Panc1 (cell line): ENCODE results near the gene TRAF3IP1. TPM values are rescaled to one million over a fixed set of nuclear protein-coding genes. Genes with fewer than 3 reads are reported as not detected.

Experiments used
- ATAC-seq: fragments of 200-7000 bp; cut with Tn5 transposase; 2 replicates; pipeline ENCODE4 v1.9.1; 2020; ENCODE audit warnings: mild to moderate bottlenecking, moderate library complexity
- BruUV-seq: library from RNA; stranded (reverse); fragments of 400-500 nt; replicated peaks from 2 replicates; lab custom pipeline; 2021; lab: Mats Ljungman, UMichigan
- CTCF ChIA-PET: fragments of 300-600 bp; sonication (Branson Sonifier 250); formaldehyde crosslinking; loops from one replicate; lab custom pipeline; 2022; ENCODE audit warnings: antibody characterized with exemption; lab: Charles Lee
- POLR2A ChIA-PET: fragments of 300-600 bp; sonication (Branson Sonifier 250); formaldehyde crosslinking; loops from one replicate; lab custom pipeline; 2022; ENCODE audit warnings: antibody characterized with exemption; lab: Charles Lee
- DNase-seq: peaks from one replicate; pipeline ENCODE4 v3.0.0-alpha.2; 2010; ENCODE audit warnings: low read depth, low spot score
- H3K27ac ChIP-seq: 2 replicates; pipeline ENCODE4 v1.5.1; 2011; ENCODE audit warnings: mild to moderate bottlenecking, low read length, inconsistent platforms
- H3K27me3 ChIP-seq: fragments of 200-500 bp; sonication (Bioruptor generic); 2 replicates; pipeline ENCODE4 v1.6.0; 2014; ENCODE audit warnings: low read length, inconsistent platforms; ENCODE audit not compliant: control insufficient read depth, insufficient read depth
- H3K36me3 ChIP-seq: fragments of 200-500 bp; sonication (Bioruptor generic); 2 replicates; pipeline ENCODE4 v1.5.1; 2014; ENCODE audit warnings: inconsistent platforms, mild to moderate bottlenecking, low read length, moderate library complexity; ENCODE audit not compliant: control insufficient read depth, insufficient read depth
- H3K4me1 ChIP-seq: 2 replicates; pipeline ENCODE4 v1.5.1; 2011; ENCODE audit warnings: inconsistent platforms, mild to moderate bottlenecking, low read length, moderate library complexity; ENCODE audit not compliant: control insufficient read depth, insufficient read depth
- H3K4me3 ChIP-seq, 2 experiments: 2 replicates each; pipeline ENCODE4 v1.5.1; 2011 to 2012; ENCODE audit warnings: low read depth in 2 of 2, low read length in 2 of 2, mild to moderate bottlenecking in 2 of 2, inconsistent platforms in 1 of 2, moderate library complexity in 1 of 2
- H3K9me3 ChIP-seq: fragments of 200-500 bp; sonication (Bioruptor generic); 2 replicates; pipeline ENCODE4 v1.5.1; 2014; ENCODE audit warnings: low read depth, mild to moderate bottlenecking, inconsistent platforms, low read length, moderate library complexity; ENCODE audit not compliant: control insufficient read depth, insufficient read depth
- CTCF ChIP-seq: fragments of 450-650 bp; IDR thresholded peaks from 2 replicates; pipeline ENCODE4 v1.5.1; 2017; ENCODE audit warnings: mild to moderate bottlenecking
- POLR2AphosphoS5 ChIP-seq: IDR thresholded peaks from 2 replicates; pipeline ENCODE4 v1.6.1; 2012; ENCODE audit warnings: mild to moderate bottlenecking, low read depth, low read length, moderate library complexity
- REST ChIP-seq, 2 experiments: IDR thresholded peaks; 2 replicates each; pipeline ENCODE4 v1.6.1; 2011 to 2012; ENCODE audit warnings: low read depth in 2 of 2, control low read depth in 1 of 2, low read length in 1 of 2, mild to moderate bottlenecking in 1 of 2, moderate library complexity in 1 of 2; ENCODE audit not compliant: insufficient read depth in 1 of 2
- SIN3A ChIP-seq: IDR thresholded peaks from 2 replicates; pipeline ENCODE4 v1.6.1; 2012; ENCODE audit warnings: low read depth, mild to moderate bottlenecking, low read length, moderate library complexity, borderline replicate concordance; ENCODE audit not compliant: insufficient read depth
- TCF7L2 ChIP-seq: IDR thresholded peaks from 2 replicates; pipeline ENCODE4 v1.6.1; 2011; ENCODE audit warnings: mild to moderate bottlenecking, low read depth, low read length, inconsistent platforms
- in situ Hi-C: cut with HindIII; loops from 2 replicates; pipeline ENCODE4 v1.10.0; 2016; ENCODE audit warnings: low sequenced_read_pairs, low pct_unique_long_range_greater_than_20kb
- intact Hi-C: fragments of 100-400 bp; cut with micrococcal nuclease; formaldehyde crosslinking; loops from one replicate; pipeline ENCODE4 v1.10.0; 2022; ENCODE audit not compliant: unreplicated experiment
- total RNA-seq: library from RNA; stranded (reverse); gene quantifications from one replicate; pipeline ENCODE4 v1.2.1, GENCODE V29; 2021; ENCODE audit not compliant: unreplicated experiment

The TRAF3IP1 gene
- total RNA-seq, 1 experiment from 2014 or later = 23.4 TPM

- TF ChIP-seq SIN3A (no peak), CTCF (no peak), REST (IDR thresholded peaks at IDR 0.05; ENCODE audit: insufficient read depth in 1 of 2, low read depth in 2 of 2, low read length in 1 of 2) (no peak), POLR2AphosphoS5 (no peak), TCF7L2 (no peak)
- Histone ChIP-seq H3K4me1 (no peaks in the 10 kb centered on the region), H3K36me3 (peaks cover 3% of the 10 kb centered on the region; the same call in 1 of the 2 replicates), H3K27ac (no peak overlapping the region), H3K27me3 (no peaks in the 10 kb centered on the region), H3K9me3 (no peaks in the 10 kb centered on the region), H3K4me3 (no peak overlapping the region)
- ChIA-PET POLR2A (no interaction called here), CTCF (interaction anchor here (0.7 kb wide), 1 partner anchor 85 kb away, joined by 3 read pairs; no protein-coding TSS in a partner anchor)
- no peak for DNase-seq
- no TSS peak for BruUV-seq
- no peak for ATAC-seq
- intact Hi-C loops (no loop called here), in situ Hi-C loops (no loop called here)
These were observed 24.2 kb downstream of the TRAF3IP1 start for GRCh38 chr2:238344517-238344916.

- in situ Hi-C loops = no loop called here
- POLR2A ChIA-PET = no interaction called here
- CTCF ChIA-PET = no interaction called here
- no peak overlapping the region for H3K4me3 ChIP-seq
- ATAC-seq = no peak
- no TSS peak for BruUV-seq
- intact Hi-C loops = no loop called here
- H3K4me1 ChIP-seq = no peaks in the 10 kb centered on the region
- H3K9me3 ChIP-seq = no peaks in the 10 kb centered on the region
- TF ChIP-seq REST (IDR thresholded peaks at IDR 0.05; ENCODE audit: insufficient read depth in 1 of 2, low read depth in 2 of 2, low read length in 1 of 2) (no peak), SIN3A (no peak), POLR2AphosphoS5 (no peak), CTCF (no peak), TCF7L2 (no peak)
- H3K36me3 ChIP-seq = peaks cover 3% of the 10 kb centered on the region; the same call in 1 of the 2 replicates
- H3K27ac ChIP-seq = no peak overlapping the region
- no peak for DNase-seq
- H3K27me3 ChIP-seq = no peaks in the 10 kb centered on the region
These were observed 25.1 kb downstream of the TRAF3IP1 start for GRCh38 chr2:238345297-238345968.
